ENCODE data around the gene PRKCA.
A peak's percentile ranks its signal among the peaks of the same experiment; 100 is the strongest.
"Not testable (repeated sequence)": the region's sequence is repeated elsewhere in the genome, so short reads cannot be mapped to it uniquely, and the experiment has no call there.

The PRKCA gene

GRCh38 chr17:66359351-66359750, 56.9 kb downstream of the PRKCA start:
- no peak for TF ChIP-seq CTCF (IDR thresholded peaks at IDR 0.05; ENCODE audit: poor library complexity, severe bottlenecking)
- Histone ChIP-seq H3K9me3 (ENCODE audit: severe bottlenecking) (no peaks in the 10 kb centered on the region), H3K27me3 (ENCODE audit: insufficient read depth, poor library complexity, severe bottlenecking) (no peaks in the 10 kb centered on the region), H3K4me3 (ENCODE audit: severe bottlenecking) (no peak overlapping the region), H3K27ac (ENCODE audit: poor library complexity, severe bottlenecking) (no peak overlapping the region), H3K4me1 (ENCODE audit: insufficient read depth, poor library complexity, severe bottlenecking) (peaks cover 6% of the 10 kb centered on the region), H3K36me3 (ENCODE audit: low read depth) (no peaks in the 10 kb centered on the region)
- DNase-seq (ENCODE audit: low spot score), result no peak
- ATAC-seq (ENCODE audit: low read depth), result no peak

DNA sequence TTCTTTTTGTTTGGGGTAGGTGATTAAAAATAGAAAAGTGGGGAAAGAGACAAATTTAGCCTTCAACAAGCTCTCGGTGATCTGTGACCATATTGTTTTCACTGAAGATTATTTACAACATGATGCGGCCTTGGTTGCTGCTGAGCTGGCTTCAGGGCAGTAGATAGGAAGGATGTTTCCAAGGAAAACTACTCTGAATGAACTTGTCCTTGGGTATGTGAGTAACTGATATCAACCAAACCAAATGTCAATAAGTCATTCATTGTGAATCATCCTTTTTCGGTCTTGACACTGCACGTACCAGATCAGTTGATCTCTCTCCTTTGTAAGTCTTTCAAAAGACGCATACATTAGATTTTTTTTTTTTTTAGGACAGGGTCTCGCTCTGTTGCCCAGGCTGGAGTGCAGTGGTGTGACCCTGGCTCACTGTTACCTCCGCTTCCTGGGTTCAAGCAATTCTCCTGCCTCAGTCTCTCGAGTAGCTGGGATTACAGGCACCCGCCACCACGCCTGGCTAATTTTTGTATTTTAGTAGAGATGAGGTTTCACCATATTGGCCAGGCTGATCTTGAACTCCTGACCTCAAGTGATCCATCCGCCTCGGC, 58.6 kb downstream of the PRKCA start:
- not testable (repeated sequence) for H3K36me3 ChIP-seq (ENCODE audit: low read depth); H3K27me3 ChIP-seq (ENCODE audit: insufficient read depth, poor library complexity, severe bottlenecking); H3K4me1 ChIP-seq (ENCODE audit: insufficient read depth, poor library complexity, severe bottlenecking); H3K27ac ChIP-seq (ENCODE audit: poor library complexity, severe bottlenecking); H3K4me3 ChIP-seq (ENCODE audit: severe bottlenecking); H3K9me3 ChIP-seq (ENCODE audit: severe bottlenecking); DNase-seq (ENCODE audit: low spot score)
- ATAC-seq (ENCODE audit: low read depth), result peak; percentile 54; the same call in 1 of the 3 replicates

GRCh38 chr17:66364508-66364907, 62.1 kb downstream of the PRKCA start:
- no peaks in the 10 kb centered on the region for H3K9me3 ChIP-seq (ENCODE audit: severe bottlenecking)
- no peak overlapping the region for H3K27ac ChIP-seq (ENCODE audit: poor library complexity, severe bottlenecking)
- DNase-seq (ENCODE audit: low spot score) (no peak), ATAC-seq (ENCODE audit: low read depth) (no peak)
- TF ChIP-seq CTCF (IDR thresholded peaks at IDR 0.05; ENCODE audit: poor library complexity, severe bottlenecking), result no peak
- H3K36me3 ChIP-seq (ENCODE audit: low read depth), result no peaks in the 10 kb centered on the region
- H3K4me3 ChIP-seq (ENCODE audit: severe bottlenecking), result no peak overlapping the region
- no peaks in the 10 kb centered on the region for H3K27me3 ChIP-seq (ENCODE audit: insufficient read depth, poor library complexity, severe bottlenecking)
- no peaks in the 10 kb centered on the region for H3K4me1 ChIP-seq (ENCODE audit: insufficient read depth, poor library complexity, severe bottlenecking)

GRCh38 chr17:66364990-66365490, 62.6 kb downstream of the PRKCA start:
- H3K4me1 ChIP-seq (ENCODE audit: insufficient read depth, poor library complexity, severe bottlenecking), result no peaks in the 10 kb centered on the region
- TF ChIP-seq CTCF (IDR thresholded peaks at IDR 0.05; ENCODE audit: poor library complexity, severe bottlenecking), result no peak
- no peaks in the 10 kb centered on the region for H3K36me3 ChIP-seq (ENCODE audit: low read depth)
- no peak overlapping the region for H3K4me3 ChIP-seq (ENCODE audit: severe bottlenecking)
- no peaks in the 10 kb centered on the region for H3K27me3 ChIP-seq (ENCODE audit: insufficient read depth, poor library complexity, severe bottlenecking)
- no peak for ATAC-seq (ENCODE audit: low read depth)
- DNase-seq (ENCODE audit: low spot score), result no peak
- H3K9me3 ChIP-seq (ENCODE audit: severe bottlenecking), result no peaks in the 10 kb centered on the region
- H3K27ac ChIP-seq (ENCODE audit: poor library complexity, severe bottlenecking), result no peak overlapping the region

DNA sequence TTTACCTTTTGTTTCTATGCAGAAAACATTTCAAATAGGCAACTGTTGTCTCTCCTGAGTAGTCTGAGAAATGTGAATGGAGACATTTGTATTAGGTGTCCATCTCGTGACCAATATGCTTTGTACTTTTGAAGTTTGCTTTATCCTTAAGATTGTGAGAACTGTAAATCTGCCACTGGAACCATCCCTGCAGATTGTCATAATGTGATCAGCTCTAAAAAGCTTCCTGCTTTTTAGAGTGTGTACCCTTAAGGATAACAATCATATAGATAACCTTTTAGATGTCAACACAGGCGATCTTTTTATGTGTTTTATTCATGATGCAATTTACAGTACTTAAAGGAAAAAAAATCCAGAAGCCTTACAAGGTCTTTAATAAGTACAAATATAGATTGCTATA, 63.5 kb downstream of the PRKCA start:
- no peak overlapping the region for H3K4me3 ChIP-seq (ENCODE audit: severe bottlenecking)
- no peaks in the 10 kb centered on the region for H3K4me1 ChIP-seq (ENCODE audit: insufficient read depth, poor library complexity, severe bottlenecking)
- ATAC-seq (ENCODE audit: low read depth) (no peak), DNase-seq (ENCODE audit: low spot score) (no peak)
- no peaks in the 10 kb centered on the region for H3K27me3 ChIP-seq (ENCODE audit: insufficient read depth, poor library complexity, severe bottlenecking)
- no peak for TF ChIP-seq CTCF (IDR thresholded peaks at IDR 0.05; ENCODE audit: poor library complexity, severe bottlenecking)
- H3K27ac ChIP-seq (ENCODE audit: poor library complexity, severe bottlenecking), result no peak overlapping the region
- no peaks in the 10 kb centered on the region for H3K9me3 ChIP-seq (ENCODE audit: severe bottlenecking)
- H3K36me3 ChIP-seq (ENCODE audit: low read depth), result no peaks in the 10 kb centered on the region

Measured in RWPE2 (cell line).